H1 (cell line): Measurements from ENCODE around the gene NUDT3. TPM values are rescaled to one million over a fixed set of nuclear protein-coding genes. Genes with fewer than 3 reads are reported as not detected.
"Not testable (repeated sequence)": the region's sequence is repeated elsewhere in the genome, so short reads cannot be mapped to it uniquely, and the experiment has no call there.

Source experiments
- CTCF ChIA-PET: fragments of 300-600 bp; sonication (Branson Sonifier 250); formaldehyde crosslinking; loops from one replicate; lab custom pipeline; 2021; ENCODE audit not compliant: partially characterized antibody; lab: Charles Lee
- POLR2A ChIA-PET: fragments of 300-600 bp; sonication (Branson Sonifier 250); formaldehyde crosslinking; loops from one replicate; lab custom pipeline; 2021; ENCODE audit warnings: inconsistent platforms; ENCODE audit not compliant: partially characterized antibody; lab: Charles Lee
- DNase-seq, 2 experiments: peaks; one replicate each; pipeline versions ENCODE4 v3.0.0 to v3.0.0-alpha.2; 2010 to 2022; ENCODE audit warnings: low spot score in 2 of 2, low read depth in 1 of 2, mixed read lengths in 1 of 2
- FAIRE-seq: peaks from 2 replicates; lab custom pipeline; 2011; peaks lifted over from hg19 to GRCh38; lab: Jason Lieb, UNC
- H2AFZ ChIP-seq: 2 replicates; pipeline ENCODE4 v1.8.1; 2012; ENCODE audit warnings: low read length, inconsistent platforms
- H2AK5ac ChIP-seq: 2 replicates; pipeline ENCODE4 v1.6.1; 2013; ENCODE audit warnings: low read depth, low read length
- H2BK120ac ChIP-seq: replicated peaks from 2 replicates; pipeline ENCODE3; 2013; ENCODE audit warnings: low read depth, low read length, inconsistent platforms
- H2BK12ac ChIP-seq: 2 replicates; pipeline ENCODE4 v1.6.1; 2013; ENCODE audit warnings: low read depth, low read length
- H2BK15ac ChIP-seq: 2 replicates; pipeline ENCODE4 v1.6.1; 2013; ENCODE audit warnings: low read length
- H2BK20ac ChIP-seq: 2 replicates; pipeline ENCODE4 v1.6.1; 2013; ENCODE audit warnings: low read length
- H2BK5ac ChIP-seq: 2 replicates; pipeline ENCODE4 v1.6.1; 2013; ENCODE audit warnings: low read depth, low read length
- H3K14ac ChIP-seq: 2 replicates; pipeline ENCODE4 v1.6.1; 2013; ENCODE audit warnings: inconsistent platforms; ENCODE audit not compliant: insufficient read length
- H3K18ac ChIP-seq: 2 replicates; pipeline ENCODE4 v1.6.1; 2013; ENCODE audit warnings: low read length; ENCODE audit errors: extremely low read depth
- H3K23ac ChIP-seq: 2 replicates; pipeline ENCODE4 v1.6.1; 2013; ENCODE audit warnings: inconsistent platforms; ENCODE audit not compliant: insufficient read length
- H3K23me2 ChIP-seq: 2 replicates; pipeline ENCODE4 v1.6.1; 2013; ENCODE audit warnings: low read depth, low read length
- H3K27ac ChIP-seq: 2 replicates; pipeline ENCODE4 v1.6.1; 2011; ENCODE audit warnings: low read depth, low read length, inconsistent platforms
- H3K27me3 ChIP-seq, 4 experiments: replicated peaks in 1 of 4; 1 replicate in 1 of 4; 2 replicates in 3 of 4; pipeline versions ENCODE4 v1.6.1 to v1.8.1; 2011 to 2013; ENCODE audit warnings: low read length in 3 of 4, mild to moderate bottlenecking in 3 of 4, inconsistent platforms in 2 of 4, mixed read lengths in 2 of 4, moderate library complexity in 1 of 4; ENCODE audit not compliant: control insufficient read depth in 3 of 4, insufficient read depth in 3 of 4; ENCODE audit errors: extremely low read depth in 1 of 4
- H3K36me3 ChIP-seq, 4 experiments: 2 replicates each; pipeline versions ENCODE4 v1.6.1 to v1.8.1; 2011 to 2013; ENCODE audit warnings: mild to moderate bottlenecking in 4 of 4, low read length in 3 of 4, moderate library complexity in 2 of 4, control low read depth in 1 of 4, inconsistent platforms in 1 of 4; ENCODE audit not compliant: insufficient read depth in 4 of 4, control insufficient read depth in 2 of 4
- H3K4ac ChIP-seq: replicated peaks from 2 replicates; pipeline ENCODE3; 2013; ENCODE audit warnings: low read length, low read depth, mixed read lengths, inconsistent platforms; ENCODE audit not compliant: insufficient read length
- H3K4me1 ChIP-seq, 4 experiments: replicated peaks in 1 of 4; 1 replicate in 1 of 4; 2 replicates in 3 of 4; pipeline versions ENCODE4 v1.6.1 to v1.8.1; 2011 to 2013; ENCODE audit warnings: low read length in 3 of 4, inconsistent platforms in 2 of 4, mixed read lengths in 1 of 4; ENCODE audit not compliant: insufficient read depth in 4 of 4, control insufficient read depth in 3 of 4
- H3K4me2 ChIP-seq, 2 experiments: 2 replicates each; pipeline versions ENCODE4 v1.6.1 to v1.8.1; 2011 to 2013; ENCODE audit warnings: low read depth in 2 of 2, low read length in 2 of 2, control low read depth in 1 of 2, inconsistent platforms in 1 of 2, mild to moderate bottlenecking in 1 of 2; ENCODE audit not compliant: insufficient read depth in 1 of 2
- H3K4me3 ChIP-seq, 4 experiments: fragments of 200-600, 300-600 bp in 1 of 4; sonication (generic), shearing (Covaris generic), sonication (Bioruptor Twin) in 1 of 4; 2 replicates each; pipeline versions ENCODE4 v1.5.1 to v1.8.1; 2011 to 2016; ENCODE audit warnings: low read length in 4 of 4, low read depth in 3 of 4, control low read depth in 2 of 4, inconsistent platforms in 2 of 4, mild to moderate bottlenecking in 2 of 4, mixed read lengths in 1 of 4, moderate library complexity in 1 of 4; ENCODE audit not compliant: insufficient read depth in 2 of 4; ENCODE audit errors: extremely low read depth in 1 of 4
- H3K56ac ChIP-seq: replicated peaks from 2 replicates; pipeline ENCODE3; 2013; ENCODE audit warnings: low read depth, mild to moderate bottlenecking, mixed read lengths, low read length, inconsistent platforms; ENCODE audit not compliant: insufficient read length
- H3K79me1 ChIP-seq: 2 replicates; pipeline ENCODE4 v1.6.1; 2013; ENCODE audit warnings: low read depth, low read length, control low read depth
- H3K79me2 ChIP-seq, 2 experiments: 2 replicates each; pipeline versions ENCODE4 v1.6.1 to v1.8.1; 2012 to 2013; ENCODE audit warnings: low read length in 2 of 2, mild to moderate bottlenecking in 2 of 2, inconsistent platforms in 1 of 2; ENCODE audit not compliant: insufficient read depth in 2 of 2, control insufficient read depth in 1 of 2
- H3K9ac ChIP-seq, 4 experiments: replicated peaks in 1 of 4; 1 replicate in 1 of 4; 2 replicates in 3 of 4; pipeline versions ENCODE4 v1.6.1 to v1.8.1; 2011 to 2013; ENCODE audit warnings: low read depth in 3 of 4, low read length in 3 of 4, control low read depth in 2 of 4, mild to moderate bottlenecking in 2 of 4, moderate library complexity in 2 of 4, inconsistent platforms in 1 of 4; ENCODE audit errors: extremely low read depth in 1 of 4
- H3K9me3 ChIP-seq, 2 experiments: 2 replicates each; pipeline versions ENCODE4 v1.6.1 to v1.8.1; 2012 to 2013; ENCODE audit warnings: mild to moderate bottlenecking in 2 of 2, moderate library complexity in 2 of 2, control low read depth in 1 of 2, inconsistent platforms in 1 of 2, low read depth in 1 of 2, low read length in 1 of 2, mixed read lengths in 1 of 2; ENCODE audit not compliant: insufficient read depth in 2 of 2
- H4K20me1 ChIP-seq, 2 experiments: replicated peaks in 1 of 2; 2 replicates each; pipeline versions ENCODE3 to v1.8.1; 2011 to 2013; ENCODE audit warnings: inconsistent platforms in 2 of 2, low read length in 2 of 2, mild to moderate bottlenecking in 1 of 2; ENCODE audit not compliant: insufficient read depth in 2 of 2, control insufficient read depth in 1 of 2
- H4K5ac ChIP-seq: 2 replicates; pipeline ENCODE4 v1.6.1; 2013; ENCODE audit warnings: low read length, low read depth, mixed read lengths, inconsistent platforms; ENCODE audit not compliant: insufficient read length
- H4K8ac ChIP-seq: 2 replicates; pipeline ENCODE4 v1.8.0; 2013; ENCODE audit warnings: mild to moderate bottlenecking, moderate library complexity, low read length, inconsistent platforms; ENCODE audit not compliant: insufficient read depth; ENCODE audit errors: extremely low read depth
- H4K91ac ChIP-seq: replicated peaks from 2 replicates; pipeline ENCODE3; 2013; ENCODE audit warnings: low read length, mixed read lengths, inconsistent platforms; ENCODE audit not compliant: insufficient read length
- WGBS, 2 experiments: shearing (Covaris generic) in 1 of 2; methylation state at CpG; one replicate each; pipeline versions ENCODE4 v1.1.6 to v1.1.7; 2013 to 2015; ENCODE audit warnings: low lambda C conversion rate in 2 of 2, mixed read lengths in 2 of 2, inconsistent platforms in 1 of 2, low coverage in 1 of 2, missing lambda C conversion rate in 1 of 2; ENCODE audit not compliant: insufficient replicate concordance in 2 of 2, insufficient coverage in 1 of 2, insufficient read length in 1 of 2; ENCODE audit errors: extremely low coverage in 1 of 2, missing lambda C conversion rate in 1 of 2; 5-methylcytosine and 5-hydroxymethylcytosine counted together
- polyA plus RNA-seq, 7 experiments: library from polyadenylated mRNA; depleted of rRNA in 3 of 7; stranded (reverse) in 5 of 7; unstranded in 2 of 7; fragments of >200 nt in 5 of 7; fragments of 200-250 nt in 2 of 7; gene quantifications; 1 replicate in 5 of 7; 2 replicates in 1 of 7; 4 replicates in 1 of 7; pipeline versions ENCODE4 v1.2.1 to v1.2.3, GENCODE V29; 2011 to 2013; ENCODE audit warnings: missing spikeins in 2 of 7, mixed read lengths in 2 of 7
- total RNA-seq: library from RNA; stranded (reverse); fragmentation: NEBNext Ultra II Directional; extraction: Animal tissue kit (Norgen Biotek cat#: 25700); gene quantifications from 2 replicates; pipeline ENCODE4 v1.2.1, GENCODE V29; 2021

NUDT3 gene
- total and polyA plus RNA-seq, 2 of the 8 experiments (the other 6 are each of a cell fraction or from before 2014, with no cell fraction given) = 14.1 to 36.9 TPM

DNA sequence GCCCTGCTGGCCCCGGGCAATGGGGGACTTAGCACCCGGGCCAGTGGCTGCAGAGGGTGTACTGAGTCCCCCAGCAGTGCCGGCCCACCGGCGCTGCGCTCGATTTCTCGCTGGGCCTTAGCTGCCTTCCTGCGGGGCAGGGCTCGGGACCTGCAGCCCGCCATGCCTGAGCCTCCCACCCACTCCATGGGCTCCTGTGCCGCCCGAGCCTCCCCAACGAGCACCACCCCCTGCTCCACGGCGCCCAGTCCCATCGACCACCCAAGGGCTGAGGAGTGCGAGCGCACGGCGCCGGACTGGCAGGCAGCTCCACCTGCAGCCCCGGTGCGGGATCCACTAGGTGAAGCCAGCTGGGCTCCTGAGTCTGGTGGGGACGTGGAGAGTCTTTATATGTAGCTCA, 123.3 kb downstream of the NUDT3 start:
- not testable (repeated sequence) for H3K4me1 ChIP-seq, H2BK120ac ChIP-seq, H2BK15ac ChIP-seq, H3K27me3 ChIP-seq, H2AFZ ChIP-seq, H3K36me3 ChIP-seq, H3K4me3 ChIP-seq, H4K20me1 ChIP-seq, H3K23ac ChIP-seq, H2BK20ac ChIP-seq, H3K9ac ChIP-seq, H3K23me2 ChIP-seq, H3K18ac ChIP-seq, H3K79me2 ChIP-seq, H4K8ac ChIP-seq, H3K4me2 ChIP-seq, H3K9me3 ChIP-seq, DNase-seq, H3K79me1 ChIP-seq, H3K4ac ChIP-seq, H2AK5ac ChIP-seq, H3K27ac ChIP-seq, FAIRE-seq, H3K56ac ChIP-seq, H2BK12ac ChIP-seq, H2BK5ac ChIP-seq, H4K5ac ChIP-seq, H3K14ac ChIP-seq, H4K91ac ChIP-seq
- WGBS, 2 experiments = 96% methylated on average over 9 of the region's 25 CpGs; no CpG with 5 or more reads in 1 of the 2 experiments
- ChIA-PET POLR2A (interaction anchor here (1.3 to 2.0 kb wide), 2 partner anchors 25 to 32 kb away, joined by 3 to 7 read pairs; partner anchors contain the start of gene HMGA1), CTCF (interaction anchor here (1.2 kb wide), 1 partner anchor 19 kb away, joined by 5 read pairs; no protein-coding TSS in a partner anchor)
